ENCODE results near the gene DNAJC17. TPM values are rescaled to one million over a fixed set of nuclear protein-coding genes. Genes with fewer than 3 reads are reported as not detected.

DNAJC17 gene
- total and polyA plus RNA-seq, 2 donors (not counting 1 experiment from before 2014, with no cell fraction given), result 30.5 to 46.1 TPM

DNA sequence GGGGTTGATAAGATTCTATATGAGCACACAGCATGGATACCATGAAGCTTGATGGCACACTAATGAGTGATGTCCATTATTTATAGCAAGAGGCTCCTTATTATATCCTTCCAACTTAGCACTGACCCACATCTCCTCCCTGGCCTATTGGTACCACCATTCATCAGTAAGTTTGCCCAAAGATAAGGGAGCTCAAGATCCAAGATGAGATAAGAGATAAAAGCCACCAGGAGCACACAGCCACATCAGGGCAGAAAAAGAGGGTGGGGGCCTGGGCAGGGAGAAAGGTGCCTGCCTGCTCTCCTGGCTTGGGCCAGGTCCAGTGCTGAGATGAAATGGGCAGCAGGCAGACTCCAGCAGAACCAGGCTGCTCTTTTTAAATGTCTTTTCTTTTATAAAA lies 25.6 kb upstream of the DNAJC17 start:
- Histone ChIP-seq H3K27me3 (replicated peaks in 1 of 4; ENCODE audit: control extremely low read depth in 1 of 4, control insufficient read depth in 3 of 4, insufficient read depth in 4 of 4, low read length in 3 of 4) (no peaks in the 10 kb centered on the region), H3K9me3 (ENCODE audit: control extremely low read depth in 1 of 3, control insufficient read depth in 2 of 3, insufficient read depth in 1 of 3, low read length in 2 of 3) (peaks cover 0 to 3% (median 0%) of the 10 kb centered on the region in 3 donors), H3K4me1 (ENCODE audit: control insufficient read depth in 2 of 2, insufficient read depth in 2 of 2, low read length in 2 of 2) (no peaks in the 10 kb centered on the region), H3K4me3 (ENCODE audit: control extremely low read depth in 1 of 5, extremely low read depth in 1 of 5, insufficient read depth in 1 of 5, low read depth in 2 of 5, low read length in 4 of 5) (no peak overlapping the region), H3K79me2 (ENCODE audit: control insufficient read depth, insufficient read depth, low read length) (no peaks in the 10 kb centered on the region), H3K27ac (ENCODE audit: low read length in 2 of 2) (no peak overlapping the region), H2AFZ (ENCODE audit: insufficient read depth, low read depth, low read length, poor library complexity, severe bottlenecking) (no peak overlapping the region), H3K36me3 (replicated peaks in 1 of 2; ENCODE audit: control extremely low read depth in 1 of 2, control insufficient read depth in 1 of 2, extremely low read depth in 1 of 2, insufficient read depth in 2 of 2, low read length in 1 of 2) (no peaks in the 10 kb centered on the region), H3K9ac (ENCODE audit: low read length) (no peak overlapping the region), H4K20me1 (ENCODE audit: control insufficient read depth, insufficient read depth, low read length, poor library complexity, severe bottlenecking) (no peaks in the 10 kb centered on the region), H3K4me2 (replicated peaks; ENCODE audit: low read depth, low read length, poor library complexity, severe bottlenecking) (no peak overlapping the region)
- intact Hi-C loops (cut with micrococcal nuclease), result no loop called here
- no peak for TF ChIP-seq CTCF (IDR thresholded peaks at IDR 0.05)
- TF ChIP-seq EZH2 (IDR thresholded peaks at IDR 0.05; ENCODE audit: borderline replicate concordance, insufficient read depth, low read depth, low read length, poor library complexity, severe bottlenecking), result no peak
- Mint-ChIP-seq H3K27ac (no peak overlapping the region), H3K4me1 (no peaks in the 10 kb centered on the region), H3K9me3 (ENCODE audit: insufficient read depth) (no peaks in the 10 kb centered on the region), H3K4me3 (no peak overlapping the region), H3K27me3 (no peaks in the 10 kb centered on the region)
- ChIA-PET CTCF (interaction anchor here (0.8 kb wide), 1 partner anchor 24 kb away, joined by 3 read pairs; no protein-coding TSS in a partner anchor), POLR2A (no interaction called here)
- no peak for ATAC-seq (ENCODE audit: low read depth)
- no peak for DNase-seq

GRCh38 chr15:40831861-40832260 lies 24.6 kb upstream of the DNAJC17 start:
- no peaks in the 10 kb centered on the region for H3K4me1 Mint-ChIP-seq
- POLR2A ChIA-PET, result no interaction called here
- Histone ChIP-seq H3K9me3 (ENCODE audit: control extremely low read depth in 1 of 3, control insufficient read depth in 2 of 3, insufficient read depth in 1 of 3, low read length in 2 of 3) (peaks cover 0 to 3% (median 0%) of the 10 kb centered on the region in 3 donors), H3K4me1 (ENCODE audit: control insufficient read depth in 2 of 2, insufficient read depth in 2 of 2, low read length in 2 of 2) (no peaks in the 10 kb centered on the region), H3K9ac (ENCODE audit: low read length) (no peak overlapping the region), H3K79me2 (ENCODE audit: control insufficient read depth, insufficient read depth, low read length) (no peaks in the 10 kb centered on the region), H2AFZ (ENCODE audit: insufficient read depth, low read depth, low read length, poor library complexity, severe bottlenecking) (no peak overlapping the region), H3K27me3 (replicated peaks in 1 of 4; ENCODE audit: control extremely low read depth in 1 of 4, control insufficient read depth in 3 of 4, insufficient read depth in 4 of 4, low read length in 3 of 4) (no peaks in the 10 kb centered on the region), H3K4me2 (replicated peaks; ENCODE audit: low read depth, low read length, poor library complexity, severe bottlenecking) (no peak overlapping the region), H3K4me3 (ENCODE audit: control extremely low read depth in 1 of 5, extremely low read depth in 1 of 5, insufficient read depth in 1 of 5, low read depth in 2 of 5, low read length in 4 of 5) (no peak overlapping the region), H3K36me3 (replicated peaks in 1 of 2; ENCODE audit: control extremely low read depth in 1 of 2, control insufficient read depth in 1 of 2, extremely low read depth in 1 of 2, insufficient read depth in 2 of 2, low read length in 1 of 2) (no peaks in the 10 kb centered on the region), H4K20me1 (ENCODE audit: control insufficient read depth, insufficient read depth, low read length, poor library complexity, severe bottlenecking) (no peaks in the 10 kb centered on the region), H3K27ac (ENCODE audit: low read length in 2 of 2) (no peak overlapping the region)
- CTCF ChIA-PET, result no interaction called here
- ATAC-seq (ENCODE audit: low read depth) (no peak), DNase-seq (no peak)
- H3K4me3 Mint-ChIP-seq, result no peak overlapping the region
- H3K27ac Mint-ChIP-seq, result no peak overlapping the region
- intact Hi-C loops (cut with micrococcal nuclease), result no loop called here
- TF ChIP-seq EZH2 (IDR thresholded peaks at IDR 0.05; ENCODE audit: borderline replicate concordance, insufficient read depth, low read depth, low read length, poor library complexity, severe bottlenecking) (no peak), CTCF (IDR thresholded peaks at IDR 0.05) (no peak)
- no peaks in the 10 kb centered on the region for H3K9me3 Mint-ChIP-seq (ENCODE audit: insufficient read depth)
- no peaks in the 10 kb centered on the region for H3K27me3 Mint-ChIP-seq
- 75% methylated on average over 1 of the region's 1 CpG for WGBS (ENCODE audit: insufficient coverage)
